Panc1 (cell line): ENCODE results near the gene NFKB2. TPM values are rescaled to one million over a fixed set of nuclear protein-coding genes. Genes with fewer than 3 reads are reported as not detected.

Source experiments
- ATAC-seq: fragments of 200-7000 bp; cut with Tn5 transposase; 2 replicates; pipeline ENCODE4 v1.9.1; 2020; ENCODE audit warnings: mild to moderate bottlenecking, moderate library complexity
- BruUV-seq: library from RNA; stranded (reverse); fragments of 400-500 nt; replicated peaks from 2 replicates; lab custom pipeline; 2021; lab: Mats Ljungman, UMichigan
- CTCF ChIA-PET: fragments of 300-600 bp; sonication (Branson Sonifier 250); formaldehyde crosslinking; loops from one replicate; lab custom pipeline; 2022; ENCODE audit warnings: antibody characterized with exemption; lab: Charles Lee
- POLR2A ChIA-PET: fragments of 300-600 bp; sonication (Branson Sonifier 250); formaldehyde crosslinking; loops from one replicate; lab custom pipeline; 2022; ENCODE audit warnings: antibody characterized with exemption; lab: Charles Lee
- DNase-seq: peaks from one replicate; pipeline ENCODE4 v3.0.0-alpha.2; 2010; ENCODE audit warnings: low read depth, low spot score
- H3K27ac ChIP-seq: 2 replicates; pipeline ENCODE4 v1.5.1; 2011; ENCODE audit warnings: mild to moderate bottlenecking, low read length, inconsistent platforms
- H3K27me3 ChIP-seq: fragments of 200-500 bp; sonication (Bioruptor generic); 2 replicates; pipeline ENCODE4 v1.6.0; 2014; ENCODE audit warnings: low read length, inconsistent platforms; ENCODE audit not compliant: control insufficient read depth, insufficient read depth
- H3K36me3 ChIP-seq: fragments of 200-500 bp; sonication (Bioruptor generic); 2 replicates; pipeline ENCODE4 v1.5.1; 2014; ENCODE audit warnings: inconsistent platforms, mild to moderate bottlenecking, low read length, moderate library complexity; ENCODE audit not compliant: control insufficient read depth, insufficient read depth
- H3K4me1 ChIP-seq: 2 replicates; pipeline ENCODE4 v1.5.1; 2011; ENCODE audit warnings: inconsistent platforms, mild to moderate bottlenecking, low read length, moderate library complexity; ENCODE audit not compliant: control insufficient read depth, insufficient read depth
- H3K4me3 ChIP-seq, 2 experiments: 2 replicates each; pipeline ENCODE4 v1.5.1; 2011 to 2012; ENCODE audit warnings: low read depth in 2 of 2, low read length in 2 of 2, mild to moderate bottlenecking in 2 of 2, inconsistent platforms in 1 of 2, moderate library complexity in 1 of 2
- H3K9me3 ChIP-seq: fragments of 200-500 bp; sonication (Bioruptor generic); 2 replicates; pipeline ENCODE4 v1.5.1; 2014; ENCODE audit warnings: low read depth, mild to moderate bottlenecking, inconsistent platforms, low read length, moderate library complexity; ENCODE audit not compliant: control insufficient read depth, insufficient read depth
- POLR2AphosphoS5 ChIP-seq: IDR thresholded peaks from 2 replicates; pipeline ENCODE4 v1.6.1; 2012; ENCODE audit warnings: mild to moderate bottlenecking, low read depth, low read length, moderate library complexity
- SIN3A ChIP-seq: IDR thresholded peaks from 2 replicates; pipeline ENCODE4 v1.6.1; 2012; ENCODE audit warnings: low read depth, mild to moderate bottlenecking, low read length, moderate library complexity, borderline replicate concordance; ENCODE audit not compliant: insufficient read depth
- TCF7L2 ChIP-seq: IDR thresholded peaks from 2 replicates; pipeline ENCODE4 v1.6.1; 2011; ENCODE audit warnings: mild to moderate bottlenecking, low read depth, low read length, inconsistent platforms
- in situ Hi-C: cut with HindIII; loops from 2 replicates; pipeline ENCODE4 v1.10.0; 2016; ENCODE audit warnings: low sequenced_read_pairs, low pct_unique_long_range_greater_than_20kb
- intact Hi-C: fragments of 100-400 bp; cut with micrococcal nuclease; formaldehyde crosslinking; loops from one replicate; pipeline ENCODE4 v1.10.0; 2022; ENCODE audit not compliant: unreplicated experiment
- total RNA-seq: library from RNA; stranded (reverse); gene quantifications from one replicate; pipeline ENCODE4 v1.2.1, GENCODE V29; 2021; ENCODE audit not compliant: unreplicated experiment
- TF ChIP-seq, protein P1 (sequence below), 2 experiments: IDR thresholded peaks; 2 replicates each; pipeline ENCODE4 v1.6.1; 2011 to 2012; ENCODE audit warnings: low read depth in 2 of 2, control low read depth in 1 of 2, low read length in 1 of 2, mild to moderate bottlenecking in 1 of 2, moderate library complexity in 1 of 2; ENCODE audit not compliant: insufficient read depth in 1 of 2
- TF ChIP-seq, protein P2 (sequence below): fragments of 450-650 bp; IDR thresholded peaks from 2 replicates; pipeline ENCODE4 v1.5.1; 2017; ENCODE audit warnings: mild to moderate bottlenecking

The NFKB2 gene
- total RNA-seq, 1 experiment from 2014 or later = 105 TPM

DNA sequence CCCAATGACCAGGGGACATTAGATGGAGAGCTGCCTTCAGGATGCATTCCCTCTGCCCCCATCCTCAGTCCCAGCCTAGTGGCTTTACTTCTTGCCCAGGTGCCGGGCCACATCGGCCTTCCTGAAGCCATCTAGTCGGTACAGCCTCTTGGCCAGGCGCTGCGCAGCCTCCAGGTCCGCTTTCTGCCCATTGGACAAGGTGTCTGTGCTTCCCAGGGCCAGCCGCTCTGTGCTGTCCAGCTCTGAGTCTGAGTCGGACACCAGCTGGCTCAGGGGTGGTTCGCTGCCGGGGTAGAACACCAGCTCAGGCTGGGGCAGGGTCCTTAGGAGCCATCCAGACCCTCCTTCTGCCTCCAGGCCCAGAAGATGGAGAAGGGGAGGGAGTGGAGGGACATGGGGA is 16.8 kb downstream of the NFKB2 start:
- Histone ChIP-seq H3K9me3 (no peaks in the 10 kb centered on the region), H3K4me1 (peaks cover 8% of the 10 kb centered on the region), H3K4me3 (no peak overlapping the region), H3K27me3 (0 out of 2 replicates have a peak, but pooled peaks cover 2% of the 10 kb centered on the region), H3K27ac (no peak overlapping the region), H3K36me3 (no peaks in the 10 kb centered on the region; the same call in 1 of the 2 replicates)
- no peak for TF ChIP-seq POLR2AphosphoS5
- TF ChIP-seq, protein P1, sequence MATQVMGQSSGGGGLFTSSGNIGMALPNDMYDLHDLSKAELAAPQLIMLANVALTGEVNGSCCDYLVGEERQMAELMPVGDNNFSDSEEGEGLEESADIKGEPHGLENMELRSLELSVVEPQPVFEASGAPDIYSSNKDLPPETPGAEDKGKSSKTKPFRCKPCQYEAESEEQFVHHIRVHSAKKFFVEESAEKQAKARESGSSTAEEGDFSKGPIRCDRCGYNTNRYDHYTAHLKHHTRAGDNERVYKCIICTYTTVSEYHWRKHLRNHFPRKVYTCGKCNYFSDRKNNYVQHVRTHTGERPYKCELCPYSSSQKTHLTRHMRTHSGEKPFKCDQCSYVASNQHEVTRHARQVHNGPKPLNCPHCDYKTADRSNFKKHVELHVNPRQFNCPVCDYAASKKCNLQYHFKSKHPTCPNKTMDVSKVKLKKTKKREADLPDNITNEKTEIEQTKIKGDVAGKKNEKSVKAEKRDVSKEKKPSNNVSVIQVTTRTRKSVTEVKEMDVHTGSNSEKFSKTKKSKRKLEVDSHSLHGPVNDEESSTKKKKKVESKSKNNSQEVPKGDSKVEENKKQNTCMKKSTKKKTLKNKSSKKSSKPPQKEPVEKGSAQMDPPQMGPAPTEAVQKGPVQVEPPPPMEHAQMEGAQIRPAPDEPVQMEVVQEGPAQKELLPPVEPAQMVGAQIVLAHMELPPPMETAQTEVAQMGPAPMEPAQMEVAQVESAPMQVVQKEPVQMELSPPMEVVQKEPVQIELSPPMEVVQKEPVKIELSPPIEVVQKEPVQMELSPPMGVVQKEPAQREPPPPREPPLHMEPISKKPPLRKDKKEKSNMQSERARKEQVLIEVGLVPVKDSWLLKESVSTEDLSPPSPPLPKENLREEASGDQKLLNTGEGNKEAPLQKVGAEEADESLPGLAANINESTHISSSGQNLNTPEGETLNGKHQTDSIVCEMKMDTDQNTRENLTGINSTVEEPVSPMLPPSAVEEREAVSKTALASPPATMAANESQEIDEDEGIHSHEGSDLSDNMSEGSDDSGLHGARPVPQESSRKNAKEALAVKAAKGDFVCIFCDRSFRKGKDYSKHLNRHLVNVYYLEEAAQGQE (IDR thresholded peaks at IDR 0.05; ENCODE audit: insufficient read depth in 1 of 2, low read depth in 2 of 2, low read length in 1 of 2) = no peak
- no peak for TF ChIP-seq SIN3A
- no peak for TF ChIP-seq TCF7L2
- TF ChIP-seq, protein P2, sequence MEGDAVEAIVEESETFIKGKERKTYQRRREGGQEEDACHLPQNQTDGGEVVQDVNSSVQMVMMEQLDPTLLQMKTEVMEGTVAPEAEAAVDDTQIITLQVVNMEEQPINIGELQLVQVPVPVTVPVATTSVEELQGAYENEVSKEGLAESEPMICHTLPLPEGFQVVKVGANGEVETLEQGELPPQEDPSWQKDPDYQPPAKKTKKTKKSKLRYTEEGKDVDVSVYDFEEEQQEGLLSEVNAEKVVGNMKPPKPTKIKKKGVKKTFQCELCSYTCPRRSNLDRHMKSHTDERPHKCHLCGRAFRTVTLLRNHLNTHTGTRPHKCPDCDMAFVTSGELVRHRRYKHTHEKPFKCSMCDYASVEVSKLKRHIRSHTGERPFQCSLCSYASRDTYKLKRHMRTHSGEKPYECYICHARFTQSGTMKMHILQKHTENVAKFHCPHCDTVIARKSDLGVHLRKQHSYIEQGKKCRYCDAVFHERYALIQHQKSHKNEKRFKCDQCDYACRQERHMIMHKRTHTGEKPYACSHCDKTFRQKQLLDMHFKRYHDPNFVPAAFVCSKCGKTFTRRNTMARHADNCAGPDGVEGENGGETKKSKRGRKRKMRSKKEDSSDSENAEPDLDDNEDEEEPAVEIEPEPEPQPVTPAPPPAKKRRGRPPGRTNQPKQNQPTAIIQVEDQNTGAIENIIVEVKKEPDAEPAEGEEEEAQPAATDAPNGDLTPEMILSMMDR = no peak
- POLR2A ChIA-PET = no interaction called here
- BruUV-seq = no TSS peak
- CTCF ChIA-PET = no interaction called here
- ATAC-seq (no peak), DNase-seq (no peak)
- intact Hi-C loops = no loop called here
- in situ Hi-C loops = no loop called here

DNA sequence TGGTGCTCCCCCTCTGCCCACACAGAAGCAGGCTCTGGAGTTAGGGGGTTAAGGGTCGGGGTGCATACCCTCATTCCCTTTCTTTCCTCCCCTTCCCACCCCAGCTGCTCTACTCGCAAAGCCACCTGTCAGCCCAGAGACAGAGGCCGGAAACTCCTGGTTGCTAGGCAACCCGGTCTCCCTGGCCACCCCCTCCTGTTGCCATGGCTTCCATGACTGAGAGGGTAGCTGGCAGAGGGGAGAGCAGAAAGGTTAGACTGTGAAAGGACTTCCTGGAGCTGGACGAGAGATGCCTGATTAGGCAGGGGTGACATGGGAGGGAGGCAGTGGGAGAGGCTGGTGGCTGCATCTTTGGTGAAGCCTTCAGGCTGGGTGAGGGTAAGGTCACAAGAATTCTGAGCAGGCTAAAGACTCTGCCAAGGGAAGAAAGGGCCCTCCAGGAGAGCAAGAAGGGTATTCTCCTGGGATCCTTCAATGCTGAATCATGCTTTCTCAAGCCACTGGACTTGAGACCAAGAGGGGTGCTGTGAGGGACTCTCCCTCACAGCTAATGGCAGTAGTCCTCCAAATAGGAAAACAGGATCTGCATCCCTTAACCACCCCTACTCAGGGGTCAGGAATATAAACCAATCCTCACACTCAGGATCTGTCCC is 17.7 kb downstream of the NFKB2 start:
- TF ChIP-seq, protein P2 = no peak
- no peak for TF ChIP-seq POLR2AphosphoS5
- 0 out of 2 replicates have a peak, but pooled peaks cover 2% of the 10 kb centered on the region for H3K27me3 ChIP-seq
- intact Hi-C loops = no loop called here
- H3K4me3 ChIP-seq = no peak overlapping the region
- no peak overlapping the region for H3K27ac ChIP-seq
- ChIA-PET POLR2A (no interaction called here), CTCF (no interaction called here)
- BruUV-seq = no TSS peak
- no peaks in the 10 kb centered on the region; the same call in 1 of the 2 replicates for H3K36me3 ChIP-seq
- ATAC-seq (no peak), DNase-seq (no peak)
- in situ Hi-C loops = no loop called here
- no peaks in the 10 kb centered on the region for H3K9me3 ChIP-seq
- H3K4me1 ChIP-seq = peaks cover 8% of the 10 kb centered on the region
